Epithelial cell of proximal tubule (primary cell): ENCODE measurements around the gene RIN3. TPM values are rescaled to one million over a fixed set of nuclear protein-coding genes. Genes with fewer than 3 reads are reported as not detected.

Experiments
- DNase-seq: peaks from one replicate; pipeline ENCODE4 v3.0.0-alpha.2; 2011; ENCODE audit warnings: low read depth
- H3K4me3 ChIP-seq: 2 replicates; pipeline ENCODE4 v1.5.1; 2011; ENCODE audit warnings: low read depth, mild to moderate bottlenecking, low read length
- total RNA-seq: library from RNA; depleted of rRNA; stranded (reverse); fragments of >200 nt; gene quantifications from 2 replicates; pipeline ENCODE4 v1.2.3, GENCODE V29; 2015
- TF ChIP-seq, protein P1 (sequence below): conservative IDR thresholded peaks from 2 replicates; pipeline ENCODE4 v1.5.1; 2012; ENCODE audit warnings: low read depth, mild to moderate bottlenecking, low read length

RIN3 gene
- total RNA-seq, 1 donor from 2014 or later = 7.4 TPM

DNA sequence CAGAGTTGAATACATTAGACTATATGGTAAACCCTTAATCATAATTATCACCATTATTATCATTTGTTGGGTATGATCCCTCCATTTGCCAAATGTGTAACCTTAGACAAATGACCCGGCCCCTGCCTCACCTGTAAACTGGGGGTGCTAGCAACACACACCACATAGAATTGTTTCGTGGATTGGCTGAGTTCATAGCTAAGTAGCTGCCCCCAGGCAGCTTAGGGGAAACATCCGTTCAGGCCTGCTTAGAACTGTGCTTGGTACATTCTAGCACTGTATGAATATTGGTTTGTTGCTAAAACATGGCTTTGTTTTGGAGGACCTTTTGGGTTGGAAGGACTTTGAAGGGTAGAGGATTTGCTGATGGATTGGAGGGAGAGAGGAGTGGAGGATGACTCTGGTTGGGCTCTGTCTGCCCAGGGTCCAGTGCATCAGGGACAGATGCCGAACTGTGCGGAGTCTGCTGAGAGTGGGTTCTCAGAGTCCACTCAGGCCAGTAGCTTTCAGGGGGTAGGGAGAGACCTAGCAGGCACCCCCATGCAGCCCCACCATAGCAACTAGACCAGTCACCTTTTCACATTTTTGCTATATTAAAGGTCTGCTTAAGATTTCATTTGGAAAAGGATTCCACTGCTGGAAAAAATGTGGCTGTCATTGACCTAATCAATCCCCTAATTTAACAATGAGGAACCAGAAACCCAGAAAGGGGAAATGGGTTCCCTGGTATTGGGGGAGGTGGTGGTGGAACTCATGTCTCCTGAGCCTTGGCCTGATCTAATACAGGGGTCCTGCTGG, 2.2 kb downstream of the RIN3 start:
- TF ChIP-seq, protein P1, sequence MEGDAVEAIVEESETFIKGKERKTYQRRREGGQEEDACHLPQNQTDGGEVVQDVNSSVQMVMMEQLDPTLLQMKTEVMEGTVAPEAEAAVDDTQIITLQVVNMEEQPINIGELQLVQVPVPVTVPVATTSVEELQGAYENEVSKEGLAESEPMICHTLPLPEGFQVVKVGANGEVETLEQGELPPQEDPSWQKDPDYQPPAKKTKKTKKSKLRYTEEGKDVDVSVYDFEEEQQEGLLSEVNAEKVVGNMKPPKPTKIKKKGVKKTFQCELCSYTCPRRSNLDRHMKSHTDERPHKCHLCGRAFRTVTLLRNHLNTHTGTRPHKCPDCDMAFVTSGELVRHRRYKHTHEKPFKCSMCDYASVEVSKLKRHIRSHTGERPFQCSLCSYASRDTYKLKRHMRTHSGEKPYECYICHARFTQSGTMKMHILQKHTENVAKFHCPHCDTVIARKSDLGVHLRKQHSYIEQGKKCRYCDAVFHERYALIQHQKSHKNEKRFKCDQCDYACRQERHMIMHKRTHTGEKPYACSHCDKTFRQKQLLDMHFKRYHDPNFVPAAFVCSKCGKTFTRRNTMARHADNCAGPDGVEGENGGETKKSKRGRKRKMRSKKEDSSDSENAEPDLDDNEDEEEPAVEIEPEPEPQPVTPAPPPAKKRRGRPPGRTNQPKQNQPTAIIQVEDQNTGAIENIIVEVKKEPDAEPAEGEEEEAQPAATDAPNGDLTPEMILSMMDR = no peak
- no peak overlapping the region for H3K4me3 ChIP-seq
- no peak for DNase-seq

DNA sequence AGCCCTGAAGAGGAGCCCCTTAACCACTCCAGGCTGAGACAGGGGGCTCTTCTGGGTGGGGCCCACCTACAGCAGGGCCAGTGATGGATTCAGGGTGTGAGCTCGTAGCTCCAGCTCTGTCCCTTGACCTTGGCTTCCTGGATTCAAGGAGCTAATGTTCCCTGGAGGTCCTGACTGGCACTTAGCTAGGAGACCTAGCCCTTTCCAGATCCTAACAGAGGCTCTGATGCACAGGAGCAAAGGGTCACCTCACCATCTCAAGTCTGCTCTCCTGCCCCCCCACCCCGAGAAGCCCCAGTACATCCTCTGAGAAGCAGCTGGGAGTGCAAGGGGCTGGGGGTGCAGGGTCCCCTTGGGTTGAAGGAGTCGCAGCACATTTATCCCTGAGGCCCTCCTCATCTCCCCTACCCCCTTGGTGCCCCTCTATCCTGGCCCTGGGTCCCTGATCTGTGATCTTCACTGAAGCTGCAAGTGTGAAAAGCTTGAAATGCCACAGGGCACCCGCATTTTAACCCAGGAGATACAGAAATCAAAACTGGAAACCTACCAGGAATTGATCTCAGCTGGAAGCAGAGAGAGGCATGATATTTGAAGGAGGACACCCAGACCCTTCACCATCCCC, 2.9 kb downstream of the RIN3 start:
- TF ChIP-seq, protein P1 = no peak
- H3K4me3 ChIP-seq = no peak overlapping the region
- DNase-seq = no peak

DNA sequence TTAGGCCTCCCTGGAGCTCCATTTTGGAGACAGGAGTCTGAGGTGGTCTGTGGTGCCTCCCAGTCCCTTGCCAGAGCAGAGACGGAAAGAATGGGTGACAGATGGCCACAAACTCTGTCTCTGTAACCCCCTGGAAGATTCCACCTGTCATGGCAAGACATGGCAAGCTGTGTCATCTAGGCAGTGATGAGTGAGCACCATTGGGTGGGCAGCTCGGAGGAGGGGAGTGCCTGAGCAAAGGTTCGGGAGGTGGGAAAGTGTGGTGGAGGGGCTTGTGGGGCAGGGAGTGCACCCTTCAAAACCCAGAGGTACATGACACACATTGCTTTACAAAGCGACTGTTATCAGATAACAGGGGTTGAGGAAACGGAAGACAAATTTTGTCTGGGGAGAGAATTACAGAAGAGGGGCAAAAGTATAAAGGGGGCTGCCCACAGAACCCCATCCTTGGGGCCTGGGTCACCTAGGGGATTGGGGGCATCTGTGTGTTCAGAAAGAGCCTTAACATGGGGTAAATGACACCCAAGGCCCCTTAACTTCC, 3.5 kb downstream of the RIN3 start:
- DNase-seq = no peak
- no peak overlapping the region for H3K4me3 ChIP-seq
- TF ChIP-seq, protein P1 = no peak

DNA sequence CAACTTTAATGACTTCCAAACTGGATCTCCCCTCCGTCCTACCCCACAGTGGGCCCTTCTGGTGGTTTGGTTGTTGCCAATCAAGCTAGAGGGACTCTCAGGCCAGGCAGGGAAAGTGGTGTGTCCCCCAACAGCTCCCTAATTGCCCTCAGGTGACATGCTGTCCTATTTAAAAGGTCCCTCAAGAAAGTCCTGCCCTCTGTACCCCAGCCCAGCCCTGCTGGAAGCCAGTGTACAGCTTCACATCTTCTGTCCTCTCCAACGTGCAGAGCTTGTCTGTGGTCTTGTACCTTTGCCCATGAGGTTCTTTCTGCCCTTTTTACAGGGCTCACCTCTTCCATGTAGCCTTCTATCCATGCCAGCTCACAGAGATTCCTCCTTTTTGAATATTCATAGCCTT, 4.2 kb downstream of the RIN3 start:
- no peak for DNase-seq
- H3K4me3 ChIP-seq = no peak overlapping the region
- TF ChIP-seq, protein P1 = no peak

DNA sequence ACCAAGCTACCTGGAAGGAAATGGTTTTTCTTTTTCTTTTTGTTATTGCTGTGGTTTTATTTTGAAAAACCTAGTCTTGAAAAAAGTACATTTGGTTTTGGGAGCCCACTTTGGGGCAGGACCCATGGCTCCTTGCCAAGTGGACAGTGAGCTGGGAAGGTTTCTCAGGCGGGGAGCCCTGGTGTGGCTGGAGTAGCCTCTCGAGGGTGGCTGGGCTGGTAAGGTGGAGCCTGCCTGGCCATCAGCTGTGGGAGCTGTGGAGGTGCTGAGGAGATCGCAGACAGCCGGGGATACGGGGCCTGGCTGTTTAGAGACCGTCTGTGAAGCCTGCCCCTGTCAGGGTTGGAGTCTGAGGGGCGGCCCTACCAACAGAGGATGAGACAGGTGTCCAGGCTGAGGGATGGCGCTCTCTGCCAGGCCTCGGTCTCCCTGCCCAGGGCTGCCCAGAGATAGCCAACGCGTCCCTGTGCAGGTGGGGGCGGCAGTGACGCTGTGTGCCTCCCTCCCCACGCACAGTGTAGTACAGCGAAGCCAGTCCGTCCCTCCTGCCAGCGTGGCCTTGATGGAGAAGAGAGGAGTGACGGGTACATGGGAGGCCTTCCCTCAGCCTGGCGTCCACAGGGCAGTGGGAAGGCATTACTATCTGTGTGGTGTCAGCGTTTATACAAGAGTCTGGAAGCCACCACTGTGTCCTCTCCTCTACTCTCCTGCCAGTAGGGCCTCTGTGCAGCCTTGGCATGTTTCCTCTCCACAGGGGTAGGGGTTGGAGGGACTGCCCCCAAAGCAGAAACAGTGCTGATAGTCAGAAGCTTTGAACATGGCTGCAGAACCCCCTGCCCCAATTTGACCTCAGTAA, 5.9 kb downstream of the RIN3 start:
- no peak for DNase-seq
- no peak overlapping the region for H3K4me3 ChIP-seq
- TF ChIP-seq, protein P1 = no peak

DNA sequence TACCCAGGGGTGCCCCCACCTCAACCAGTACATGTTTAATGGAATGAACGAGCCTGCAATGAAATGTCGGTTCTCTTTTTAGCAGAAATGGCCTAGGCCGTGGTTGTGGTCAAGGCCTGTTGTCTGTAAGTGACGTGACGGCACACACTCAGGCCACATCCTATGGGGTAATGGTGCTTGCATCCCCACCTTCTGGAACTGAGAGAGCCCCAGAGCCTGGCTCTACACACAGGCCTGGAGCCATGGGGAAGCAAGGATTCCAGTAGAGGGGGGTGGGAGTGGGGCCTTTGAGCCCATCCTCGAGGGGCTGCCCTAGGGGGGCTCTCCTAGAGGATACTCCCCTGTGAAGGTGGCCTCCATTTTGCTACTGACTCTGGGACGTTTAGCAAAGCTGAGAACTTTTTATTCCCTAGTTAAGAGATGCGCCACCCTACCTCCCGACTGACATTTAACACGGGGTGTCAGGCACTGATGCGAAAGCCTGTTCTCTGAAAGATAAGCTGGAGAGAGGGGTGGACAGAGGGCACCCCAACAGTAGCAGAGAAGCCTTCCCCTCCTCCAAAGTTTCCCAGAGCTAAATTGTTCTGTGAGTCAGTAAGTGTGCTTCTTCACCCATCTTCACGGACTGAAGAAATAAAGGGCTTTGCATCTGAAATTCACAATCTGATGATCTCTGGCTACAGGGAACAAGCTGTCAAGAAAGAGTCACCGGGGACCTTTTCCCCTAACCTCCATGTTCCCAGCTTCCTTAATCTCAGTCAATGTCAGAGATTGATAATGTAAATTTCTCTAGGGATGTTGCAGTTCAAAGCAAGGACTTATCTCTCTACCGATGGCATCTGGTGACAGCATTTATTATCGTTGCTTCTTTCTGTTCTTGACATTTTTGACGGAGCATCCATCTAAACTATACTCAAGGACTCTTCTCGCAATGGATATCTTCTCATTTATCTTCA, 6.8 kb downstream of the RIN3 start:
- no peak for DNase-seq
- no peak overlapping the region for H3K4me3 ChIP-seq
- TF ChIP-seq, protein P1 = no peak
